ENCODE results near the gene RAD1.

DNA sequence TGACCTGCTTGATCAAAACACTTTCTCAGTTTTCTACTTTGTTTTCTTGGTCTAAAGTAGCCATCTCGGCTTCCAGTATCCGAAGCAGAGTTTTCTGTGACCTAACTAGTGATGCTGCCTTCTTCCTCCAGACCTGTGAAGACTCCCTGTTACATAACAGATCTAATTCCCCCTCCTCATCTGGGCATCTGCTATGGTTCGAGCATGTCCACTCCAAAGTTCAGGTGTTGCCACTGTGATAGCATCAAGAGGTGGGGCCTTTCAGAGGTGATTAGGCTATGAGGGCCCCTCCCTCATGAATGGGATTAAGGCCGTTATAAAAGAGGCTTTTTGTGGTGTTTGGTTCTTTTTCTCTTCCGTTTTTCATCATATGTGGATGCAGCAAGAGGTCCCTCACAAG, 56.1 kb downstream of the RAD1 start:
- TF ChIP-seq CTCF (IDR thresholded peaks at IDR 0.05) (no peak), ZFX (IDR thresholded peaks at IDR 0.05; ENCODE audit: borderline replicate concordance) (no peak)

All from 22Rv1 (cell line).